Fibroblast of the aortic adventitia (primary cell): ENCODE data around the gene ST7L. TPM values are rescaled to one million over a fixed set of nuclear protein-coding genes. Genes with fewer than 3 reads are reported as not detected.

Experiments
- DNase-seq: peaks from one replicate; pipeline ENCODE4 v3.0.0-alpha.2; 2010; ENCODE audit warnings: low read depth
- H3K4me3 ChIP-seq: 2 replicates; pipeline ENCODE4 v1.5.1; 2011; ENCODE audit warnings: low read depth, mild to moderate bottlenecking, control low read depth, low read length, moderate library complexity
- total RNA-seq: library from RNA; depleted of rRNA; stranded (reverse); fragments of >200 nt; gene quantifications from 2 replicates; pipeline ENCODE4 v1.2.3, GENCODE V29; 2012; ENCODE audit warnings: low replicate concordance
- TF ChIP-seq, protein P1 (sequence below): IDR thresholded peaks from 2 replicates; pipeline ENCODE4 v1.5.1; 2011; ENCODE audit warnings: mild to moderate bottlenecking, low read length, control low read depth, inconsistent platforms; ENCODE audit not compliant: insufficient read depth

The ST7L gene
- total RNA-seq, 1 donor = 22.1 TPM

DNA sequence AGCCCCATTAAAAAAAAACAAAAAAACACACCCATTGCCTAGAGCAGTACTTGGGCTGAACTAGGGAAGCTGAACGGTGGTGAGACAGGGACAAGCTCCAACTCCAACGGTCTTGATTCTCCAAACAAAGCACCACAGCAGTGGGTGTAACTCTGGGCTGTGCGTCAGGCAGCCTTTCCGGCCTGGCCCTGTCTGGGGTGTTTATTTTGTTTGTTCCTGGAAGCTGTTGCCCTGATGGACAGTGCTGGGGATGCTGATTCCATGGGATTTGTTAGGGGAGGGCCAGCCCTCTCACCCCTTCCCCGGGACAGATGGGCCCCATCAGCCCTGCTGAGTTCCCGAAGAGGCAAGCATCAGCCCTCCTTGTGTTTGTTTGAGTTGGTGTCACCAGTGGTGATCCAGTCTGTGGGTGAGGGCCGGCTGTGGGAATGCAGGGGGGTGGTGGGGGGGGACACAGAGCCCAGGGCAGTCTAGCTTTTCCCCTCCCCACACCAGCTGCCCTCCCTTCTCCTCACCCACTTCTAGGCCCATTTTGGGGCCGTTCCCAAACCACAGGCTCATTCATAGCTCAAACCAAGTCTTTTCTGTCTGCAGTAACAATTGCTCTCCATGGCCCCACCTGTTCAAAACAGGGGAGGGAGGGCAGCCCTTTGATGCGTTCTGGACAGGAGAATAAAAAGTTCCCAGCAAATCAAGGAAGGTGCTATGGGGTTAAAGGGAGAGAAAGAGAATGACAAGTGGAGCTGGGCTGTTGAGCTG is 105.7 kb downstream of the ST7L start:
- H3K4me3 ChIP-seq = no peak overlapping the region
- peak; percentile 84 for DNase-seq

DNA sequence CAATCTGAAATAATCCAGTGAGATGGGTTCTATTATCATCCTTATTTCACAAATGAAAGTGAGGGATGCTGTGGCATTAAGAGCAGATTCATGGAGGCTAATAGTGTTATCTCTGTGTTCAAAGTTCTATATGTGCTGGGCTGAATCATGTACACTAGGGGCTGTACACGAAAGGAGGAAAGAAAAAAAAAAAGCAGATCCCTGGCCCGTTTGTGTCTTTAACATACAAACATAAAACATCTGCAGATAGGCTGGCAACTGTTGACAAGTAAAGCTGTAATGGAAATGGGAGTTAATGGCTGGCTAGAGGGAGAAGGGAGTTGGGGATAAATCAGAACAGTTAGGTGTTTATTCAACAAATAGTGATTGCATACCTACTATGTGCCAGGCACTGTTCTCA is 107.0 kb downstream of the ST7L start:
- TF ChIP-seq, protein P1, sequence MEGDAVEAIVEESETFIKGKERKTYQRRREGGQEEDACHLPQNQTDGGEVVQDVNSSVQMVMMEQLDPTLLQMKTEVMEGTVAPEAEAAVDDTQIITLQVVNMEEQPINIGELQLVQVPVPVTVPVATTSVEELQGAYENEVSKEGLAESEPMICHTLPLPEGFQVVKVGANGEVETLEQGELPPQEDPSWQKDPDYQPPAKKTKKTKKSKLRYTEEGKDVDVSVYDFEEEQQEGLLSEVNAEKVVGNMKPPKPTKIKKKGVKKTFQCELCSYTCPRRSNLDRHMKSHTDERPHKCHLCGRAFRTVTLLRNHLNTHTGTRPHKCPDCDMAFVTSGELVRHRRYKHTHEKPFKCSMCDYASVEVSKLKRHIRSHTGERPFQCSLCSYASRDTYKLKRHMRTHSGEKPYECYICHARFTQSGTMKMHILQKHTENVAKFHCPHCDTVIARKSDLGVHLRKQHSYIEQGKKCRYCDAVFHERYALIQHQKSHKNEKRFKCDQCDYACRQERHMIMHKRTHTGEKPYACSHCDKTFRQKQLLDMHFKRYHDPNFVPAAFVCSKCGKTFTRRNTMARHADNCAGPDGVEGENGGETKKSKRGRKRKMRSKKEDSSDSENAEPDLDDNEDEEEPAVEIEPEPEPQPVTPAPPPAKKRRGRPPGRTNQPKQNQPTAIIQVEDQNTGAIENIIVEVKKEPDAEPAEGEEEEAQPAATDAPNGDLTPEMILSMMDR = no peak
- H3K4me3 ChIP-seq = no peak overlapping the region
- DNase-seq = no peak

More for the DNA sequence above, 105.7 kb downstream of the ST7L start:
- TF ChIP-seq, protein P1 = no peak

DNA sequence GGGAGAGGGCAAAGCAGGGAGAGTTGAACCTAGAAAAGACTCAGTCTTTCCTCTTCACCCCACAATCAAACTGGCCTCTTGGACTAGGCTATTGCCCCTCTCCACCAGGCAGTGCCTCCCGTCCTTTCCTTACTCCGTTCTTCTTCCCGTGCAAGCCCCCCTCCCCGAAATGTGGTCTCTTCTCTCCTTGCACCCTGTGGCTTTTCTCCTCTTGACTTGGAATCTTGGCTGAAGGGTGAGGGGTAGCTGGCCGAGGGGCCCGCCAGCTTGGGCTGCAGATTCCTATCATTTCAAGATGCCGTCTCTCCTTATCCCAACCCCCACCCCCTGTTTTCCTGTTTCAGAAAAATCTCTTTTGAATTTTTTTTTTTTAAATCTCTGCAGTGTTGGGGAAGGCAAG is 108.6 kb downstream of the ST7L start:
- no peak overlapping the region for H3K4me3 ChIP-seq
- TF ChIP-seq, protein P1 = no peak
- DNase-seq = no peak

DNA sequence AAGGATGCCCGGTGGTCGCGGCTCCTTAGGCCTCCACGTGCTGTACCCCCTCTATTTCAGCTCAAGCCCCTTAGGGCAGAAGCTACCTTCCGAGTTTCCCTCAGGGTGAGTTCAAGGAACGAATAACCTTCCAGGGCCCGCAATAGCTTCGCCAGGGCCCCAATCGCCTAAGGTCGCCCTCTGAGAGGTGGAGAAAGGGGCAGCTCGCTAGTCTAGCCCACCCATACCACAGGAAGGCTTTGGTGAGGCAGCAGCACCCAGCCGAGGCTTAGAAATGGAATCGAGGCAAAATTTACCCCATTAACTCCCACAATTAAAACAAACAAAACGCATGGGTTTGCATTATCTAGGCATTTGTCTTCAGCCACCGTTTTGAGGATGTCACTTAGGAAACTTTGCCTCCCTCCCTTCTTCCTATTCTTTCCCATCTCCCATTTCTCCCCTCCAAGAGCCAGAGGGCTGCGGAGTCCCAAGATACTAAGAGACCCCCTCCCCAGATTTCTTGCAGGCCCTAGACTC is 109.2 kb downstream of the ST7L start:
- no peak for DNase-seq
- H3K4me3 ChIP-seq = peak overlapping the region; percentile 3
- TF ChIP-seq, protein P1 = no peak

DNA sequence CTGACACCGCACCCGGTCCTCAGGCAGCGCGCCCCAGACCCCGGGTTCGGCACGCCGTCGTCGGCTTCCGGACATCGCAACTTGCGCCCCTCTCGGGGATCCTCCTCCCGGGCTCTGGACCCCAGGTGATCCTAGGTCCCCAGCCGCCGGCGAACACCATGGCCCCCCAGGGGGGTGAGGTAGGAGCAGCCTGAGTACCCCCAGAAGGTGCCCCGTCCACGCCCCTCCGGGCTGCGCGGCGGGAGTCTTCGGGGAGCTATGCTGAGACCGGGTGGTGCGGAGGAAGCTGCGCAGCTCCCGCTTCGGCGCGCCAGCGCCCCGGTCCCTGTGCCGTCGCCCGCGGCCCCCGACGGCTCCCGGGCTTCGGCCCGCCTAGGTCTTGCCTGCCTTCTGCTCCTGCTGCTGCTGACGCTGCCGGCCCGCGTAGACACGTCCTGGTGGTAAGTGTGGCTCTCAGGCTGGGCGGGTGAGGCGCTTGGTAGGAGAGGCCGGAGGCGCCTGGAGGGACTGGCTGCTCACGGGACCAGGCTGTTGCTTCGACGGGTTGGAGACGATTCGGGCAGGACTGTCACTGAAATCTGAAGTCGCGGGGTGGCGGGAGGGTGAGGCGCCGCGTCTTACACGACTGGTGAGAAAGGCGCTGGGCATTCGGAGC is 109.8 kb downstream of the ST7L start:
- H3K4me3 ChIP-seq = peak overlapping the region; percentile 65
- DNase-seq = no peak
- TF ChIP-seq, protein P1 = no peak

DNA sequence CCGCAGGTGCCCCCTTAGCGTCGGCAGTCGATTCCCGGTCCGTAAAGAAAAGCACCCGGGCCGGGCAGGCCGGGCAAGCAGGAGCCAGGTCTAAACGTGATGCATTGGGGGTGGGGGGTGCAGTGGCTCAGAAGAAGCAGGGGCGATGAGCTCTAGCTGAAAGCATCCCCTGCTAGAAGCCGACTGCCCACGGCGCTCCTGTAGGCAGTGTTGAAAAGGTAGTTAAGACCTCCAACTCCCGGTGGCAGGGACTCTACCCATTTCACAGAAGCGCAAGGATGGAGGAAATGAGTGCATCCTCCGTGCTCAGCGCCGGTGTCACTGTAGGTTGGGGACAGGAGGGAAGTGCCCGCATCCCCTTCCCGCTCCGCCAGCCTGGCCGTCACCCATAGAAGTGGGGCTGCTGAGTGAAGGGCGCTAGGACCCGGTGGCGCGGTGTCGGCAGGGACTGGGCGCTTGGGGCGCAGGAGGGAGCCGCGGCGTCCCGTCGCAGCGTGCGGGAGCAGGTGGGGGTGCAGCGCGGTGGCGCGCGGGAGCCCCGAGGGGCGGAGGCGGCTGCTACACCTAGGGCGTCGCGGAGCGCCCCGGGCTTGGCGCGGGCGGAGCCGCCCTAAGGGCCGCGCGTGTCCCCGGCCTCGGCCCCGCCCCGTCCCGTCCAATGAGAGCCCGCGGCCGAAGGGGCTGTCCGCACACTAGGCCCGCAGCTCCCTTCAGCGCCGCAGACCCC is 110.5 kb downstream of the ST7L start, which contains the start of gene WNT2B:
Gene WNT2B, plus strand, starts transcription at position 688 of the 727 bp plus-strand sequence. CDS start 298 bp downstream, outside the sequence.
- TF ChIP-seq, protein P1 = peak; percentile 2
- DNase-seq = no peak
- H3K4me3 ChIP-seq = peak within 1 kb of the TSS; percentile 65
